ENCODE measurements around the gene CMIP.
A peak's percentile ranks its signal among the peaks of the same experiment; 100 is the strongest.
"Not testable (repeated sequence)": the region's sequence is repeated elsewhere in the genome, so short reads cannot be mapped to it uniquely, and the experiment has no call there.

CMIP gene

DNA sequence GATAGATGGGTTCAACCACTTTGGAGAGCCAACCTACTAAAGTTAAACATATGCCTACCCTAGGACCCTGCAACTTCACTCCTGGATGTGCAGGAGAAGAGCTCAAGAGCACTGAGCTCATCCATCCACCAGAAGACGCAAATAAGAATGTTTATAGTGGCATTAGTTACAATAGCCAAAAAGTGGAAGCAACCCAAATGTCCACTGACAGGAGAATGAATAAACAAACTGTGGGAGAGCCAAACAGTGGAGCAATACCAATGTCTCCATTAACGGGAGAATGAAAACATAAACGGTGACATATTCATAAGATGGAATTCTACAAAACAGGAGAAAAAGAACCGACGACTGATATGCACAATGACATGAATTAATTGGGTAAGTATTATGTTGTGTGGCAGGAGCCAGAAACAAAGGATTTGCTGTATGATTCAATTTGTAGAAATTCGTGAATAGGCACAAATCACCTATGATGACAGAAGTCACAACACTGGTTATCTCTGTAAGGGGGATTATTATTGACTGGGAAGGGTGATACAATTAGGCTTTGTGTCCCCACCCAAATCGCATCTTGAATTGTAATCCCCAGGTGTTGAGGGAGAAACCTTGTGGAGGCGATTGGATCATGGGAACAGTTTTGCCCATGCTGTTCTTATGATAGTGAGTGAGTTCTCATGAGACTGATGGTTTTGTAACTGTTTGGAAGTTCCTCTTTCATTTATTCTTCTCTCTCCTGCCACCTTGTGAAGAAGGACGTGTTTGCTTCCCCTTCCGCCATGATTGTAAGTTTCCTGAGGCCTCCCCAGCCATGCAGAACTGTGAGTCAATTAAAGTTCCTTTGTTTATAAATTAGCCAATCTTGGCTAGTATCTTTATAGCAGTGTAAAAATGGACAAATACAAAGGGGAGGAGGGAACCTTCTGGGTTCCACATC, 276.6 kb downstream of the CMIP start:
- no peak for DNase-seq (ENCODE audit: low read depth)

GRCh38 chr16:81723098-81723723, 278.6 kb downstream of the CMIP start:
- DNase-seq (ENCODE audit: low read depth), result no peak

GRCh38 chr16:81728435-81728834, 283.8 kb downstream of the CMIP start:
- DNase-seq (ENCODE audit: low read depth), result no peak

DNA sequence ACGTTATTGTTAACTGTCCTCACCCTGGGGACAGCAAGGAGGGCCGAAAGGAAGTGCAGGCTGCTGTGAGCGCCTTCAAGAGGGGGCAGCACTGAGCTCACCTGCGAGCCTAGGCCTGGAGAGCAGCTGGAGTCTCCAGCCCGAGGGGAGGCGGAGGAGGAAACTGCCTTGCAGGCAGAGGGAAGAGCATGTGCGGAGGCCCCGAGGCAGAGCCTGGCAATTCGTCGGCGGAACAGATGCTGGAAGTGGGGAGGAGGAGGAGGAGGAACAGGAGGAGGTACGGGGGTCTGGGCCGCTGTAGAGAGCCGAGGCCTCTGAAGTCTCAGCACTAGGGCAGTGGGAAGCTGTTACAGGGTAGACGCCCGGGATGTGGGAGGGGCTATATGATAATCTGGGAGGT, 284.8 kb downstream of the CMIP start:
- DNase-seq (ENCODE audit: low read depth), result no peak

- peak; percentile 46 for DNase-seq (ENCODE audit: low read depth)
Measured at GRCh38 chr16:81730090-81731051, 285.8 kb downstream of the CMIP start.

DNA sequence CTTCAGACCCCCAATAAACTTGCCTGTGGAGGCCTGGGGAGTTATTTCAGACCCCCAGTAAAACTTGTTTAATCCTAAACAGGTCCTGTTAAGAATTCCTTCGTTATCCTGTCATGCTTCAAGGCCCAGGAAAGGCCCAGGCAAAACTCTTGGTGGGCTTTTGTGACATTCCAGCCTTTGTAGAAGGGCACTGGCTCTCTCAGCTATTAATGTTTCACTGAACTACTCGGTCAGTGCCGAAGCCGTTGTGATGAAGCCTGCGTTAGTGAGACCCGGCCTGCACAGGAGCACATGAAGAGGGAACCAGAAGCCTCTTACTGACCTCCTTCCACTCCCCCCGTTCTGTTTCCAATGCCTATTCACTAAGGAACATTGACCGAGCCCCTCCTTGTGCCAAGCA, 287.0 kb downstream of the CMIP start:
- no peak for DNase-seq (ENCODE audit: low read depth)

DNA sequence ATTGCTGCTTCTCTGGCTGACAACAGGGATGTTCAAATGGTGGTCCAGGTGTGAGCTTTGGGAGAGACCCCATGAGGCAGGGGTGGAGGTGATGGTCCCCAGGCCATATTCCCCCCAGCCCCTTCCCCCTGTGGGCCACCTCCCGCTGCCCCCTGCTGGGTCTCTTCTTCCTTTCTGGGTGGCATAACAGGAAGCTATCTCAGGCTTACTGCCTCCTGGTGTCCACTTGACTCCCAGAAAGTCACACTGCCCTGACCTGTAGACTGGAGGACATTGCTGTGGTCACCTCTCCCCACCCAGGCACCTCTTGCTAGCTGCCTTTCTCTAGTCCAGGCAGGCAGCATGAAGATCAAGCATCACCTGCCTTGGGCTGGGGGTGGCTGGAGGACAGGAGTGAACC, 288.1 kb downstream of the CMIP start:
- DNase-seq (ENCODE audit: low read depth), result no peak

DNA sequence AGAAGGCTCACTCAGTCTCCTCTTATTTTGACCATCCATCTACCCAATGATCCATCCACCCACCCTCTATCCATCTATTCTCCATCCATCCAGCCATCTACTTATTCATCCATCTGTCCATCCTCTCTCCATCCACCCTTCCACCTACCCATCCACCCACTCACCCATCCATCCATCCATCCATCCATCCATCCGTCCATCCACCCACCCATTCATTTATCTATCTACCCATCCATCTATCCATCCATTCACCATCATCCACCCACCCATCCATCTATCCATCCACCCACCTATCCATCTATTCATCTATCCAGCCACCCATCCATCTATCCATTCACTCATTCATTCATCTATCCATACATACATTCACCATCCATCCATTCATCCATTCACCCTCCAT, 288.7 kb downstream of the CMIP start:
- no peak for DNase-seq (ENCODE audit: low read depth)

DNA sequence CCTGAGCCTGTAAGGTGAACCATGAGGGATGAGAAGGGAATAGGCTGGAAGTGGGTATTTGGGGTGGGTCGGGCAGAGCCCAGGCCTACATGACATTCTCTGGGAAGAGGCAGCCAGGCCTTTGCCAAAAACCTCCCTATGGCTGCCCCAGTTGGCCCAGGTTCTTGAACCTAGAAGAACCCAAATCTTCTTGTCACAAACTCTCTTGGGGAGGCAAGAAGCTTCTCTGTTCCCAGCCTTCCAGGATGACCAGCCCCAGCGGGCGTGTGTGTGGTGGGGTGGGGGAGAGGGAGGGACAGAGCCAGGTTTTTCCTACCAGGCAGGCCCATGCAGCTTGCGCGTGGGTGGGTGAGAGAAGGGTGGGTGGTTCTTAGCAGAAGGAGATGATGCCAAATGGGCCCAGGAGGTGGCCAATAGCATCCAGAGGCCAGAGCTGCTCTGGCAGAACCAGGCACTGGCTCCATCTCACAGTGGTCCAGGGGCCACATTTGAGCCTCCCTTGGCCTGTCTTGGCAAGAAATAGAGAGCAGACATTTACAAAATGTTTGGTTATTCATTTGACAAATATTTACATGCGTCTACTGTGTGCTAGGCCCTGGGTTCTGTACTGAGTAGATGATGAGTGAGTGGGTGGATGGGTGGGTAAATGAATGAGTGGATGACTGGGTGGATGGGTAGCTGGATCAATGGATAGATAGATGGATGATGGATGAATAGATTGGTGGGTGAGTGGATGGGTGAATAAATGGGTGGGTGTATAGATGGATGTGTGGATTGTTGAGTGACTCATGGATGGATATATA, 290.2 kb downstream of the CMIP start:
- no peak for DNase-seq (ENCODE audit: low read depth)

DNA sequence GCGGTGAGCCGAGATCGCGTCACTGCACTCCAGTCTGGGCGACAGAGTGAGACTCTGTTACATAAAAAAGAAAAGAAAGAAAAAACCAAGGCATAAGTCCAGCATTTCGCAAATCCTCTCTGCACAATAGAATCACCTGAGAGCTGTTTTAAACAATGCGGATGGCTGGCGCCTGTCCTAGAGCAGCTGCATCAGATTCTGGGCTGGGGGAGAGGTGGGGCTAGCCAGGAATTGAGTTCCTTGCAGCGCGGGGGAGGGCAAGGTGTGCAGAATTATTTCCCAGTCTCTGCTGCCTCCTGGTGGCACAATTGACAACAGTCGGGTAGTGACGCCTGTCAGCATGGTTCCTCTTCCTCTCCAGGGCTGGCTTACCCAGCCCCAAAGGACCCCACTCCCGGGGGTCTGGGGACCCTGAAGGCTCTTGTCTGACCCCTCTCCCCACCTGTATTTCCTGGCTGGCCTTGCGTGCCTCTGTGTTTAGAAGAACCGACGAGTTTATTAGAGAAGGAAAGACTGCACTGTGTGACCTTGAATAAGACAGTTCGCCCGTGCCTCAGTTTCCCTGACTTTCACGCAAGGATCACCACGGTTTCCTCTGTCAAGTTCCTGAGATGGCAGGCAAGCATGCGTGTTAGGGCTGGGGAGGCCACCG, 293.4 kb downstream of the CMIP start:
- DNase-seq (ENCODE audit: low read depth), result peak; percentile 68

GRCh38 chr16:81738783-81739496, 294.3 kb downstream of the CMIP start:
- no peak for DNase-seq (ENCODE audit: low read depth)

DNA sequence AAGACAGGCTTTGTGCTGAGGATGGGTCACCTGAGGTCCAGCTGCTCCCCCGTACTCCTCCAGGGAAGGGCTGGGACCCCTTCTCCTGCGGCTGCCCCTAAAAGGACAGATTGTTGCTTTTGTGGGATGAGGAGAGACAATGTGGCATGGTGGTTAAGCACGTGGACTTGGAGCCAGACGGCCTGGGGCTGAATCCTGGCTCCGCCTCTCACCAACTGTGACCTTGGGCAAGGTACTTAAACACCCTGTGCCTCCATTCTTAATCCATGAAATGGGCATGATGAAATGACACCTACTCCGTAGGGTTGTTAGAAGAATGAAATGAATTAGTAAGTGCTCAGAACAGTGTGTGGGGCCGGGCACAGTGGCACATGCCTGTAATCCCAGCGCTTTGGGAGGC, 294.9 kb downstream of the CMIP start:
- DNase-seq (ENCODE audit: low read depth), result no peak

GRCh38 chr16:81740169-81740568, 295.6 kb downstream of the CMIP start:
- no peak for DNase-seq (ENCODE audit: low read depth)

DNA sequence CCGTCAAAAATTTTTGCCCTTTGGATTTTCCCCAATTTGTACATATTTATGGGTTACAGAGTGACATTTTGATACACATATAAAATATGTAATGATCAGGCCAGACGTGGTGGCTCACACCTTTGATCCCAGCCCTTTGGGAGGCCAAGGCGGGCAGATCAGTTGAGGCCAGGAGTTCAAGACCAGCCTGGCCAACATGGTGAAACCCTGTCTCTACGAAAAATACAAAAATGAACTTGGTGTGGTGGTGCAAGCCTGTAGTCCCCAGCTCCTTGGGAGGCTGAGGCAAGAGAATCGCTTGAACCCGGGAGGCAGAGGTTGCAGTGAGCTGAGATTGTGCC, 296.8 kb downstream of the CMIP start:
- DNase-seq (ENCODE audit: low read depth), result not testable (repeated sequence)

DNA sequence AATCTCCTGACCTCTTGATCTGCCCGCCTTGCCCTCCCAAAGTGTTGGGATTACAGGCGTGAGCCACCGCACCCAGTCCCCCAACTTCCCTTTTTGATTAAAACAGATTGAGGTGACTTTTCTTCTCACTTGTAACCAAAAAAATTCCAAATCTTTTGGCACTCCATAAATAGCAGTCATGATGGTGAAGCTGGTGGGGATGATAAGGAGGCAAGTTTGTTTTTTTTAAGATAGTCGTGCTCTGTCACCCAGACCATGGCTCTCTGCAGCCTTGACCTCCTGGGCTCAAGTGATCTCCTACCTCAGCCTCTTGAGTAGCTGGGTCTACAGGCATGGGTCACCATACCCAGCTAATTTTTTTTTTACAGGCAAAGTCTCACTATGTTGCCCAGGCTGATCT, 299.8 kb downstream of the CMIP start:
- no peak for DNase-seq (ENCODE audit: low read depth)

DNA sequence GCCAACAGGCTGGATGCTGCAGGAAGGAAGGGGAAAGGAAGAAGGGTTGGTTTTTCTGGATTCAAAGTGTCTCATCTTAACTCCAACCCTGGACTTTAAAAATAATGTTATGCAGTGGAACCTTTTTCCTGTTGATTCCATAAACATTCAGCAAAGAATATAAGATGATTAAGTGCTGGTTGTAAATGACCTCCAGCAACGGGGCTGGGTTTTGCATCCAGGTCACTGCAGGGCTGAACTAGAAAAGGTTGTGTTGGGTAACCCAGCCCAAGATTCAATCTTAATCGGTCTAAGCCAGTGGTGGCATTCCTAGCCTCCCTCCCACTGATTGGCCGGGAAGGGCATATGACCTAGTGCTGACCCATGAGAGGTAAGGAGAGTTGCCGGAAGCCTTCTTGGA, 300.3 kb downstream of the CMIP start:
- no peak for DNase-seq (ENCODE audit: low read depth)

DNA sequence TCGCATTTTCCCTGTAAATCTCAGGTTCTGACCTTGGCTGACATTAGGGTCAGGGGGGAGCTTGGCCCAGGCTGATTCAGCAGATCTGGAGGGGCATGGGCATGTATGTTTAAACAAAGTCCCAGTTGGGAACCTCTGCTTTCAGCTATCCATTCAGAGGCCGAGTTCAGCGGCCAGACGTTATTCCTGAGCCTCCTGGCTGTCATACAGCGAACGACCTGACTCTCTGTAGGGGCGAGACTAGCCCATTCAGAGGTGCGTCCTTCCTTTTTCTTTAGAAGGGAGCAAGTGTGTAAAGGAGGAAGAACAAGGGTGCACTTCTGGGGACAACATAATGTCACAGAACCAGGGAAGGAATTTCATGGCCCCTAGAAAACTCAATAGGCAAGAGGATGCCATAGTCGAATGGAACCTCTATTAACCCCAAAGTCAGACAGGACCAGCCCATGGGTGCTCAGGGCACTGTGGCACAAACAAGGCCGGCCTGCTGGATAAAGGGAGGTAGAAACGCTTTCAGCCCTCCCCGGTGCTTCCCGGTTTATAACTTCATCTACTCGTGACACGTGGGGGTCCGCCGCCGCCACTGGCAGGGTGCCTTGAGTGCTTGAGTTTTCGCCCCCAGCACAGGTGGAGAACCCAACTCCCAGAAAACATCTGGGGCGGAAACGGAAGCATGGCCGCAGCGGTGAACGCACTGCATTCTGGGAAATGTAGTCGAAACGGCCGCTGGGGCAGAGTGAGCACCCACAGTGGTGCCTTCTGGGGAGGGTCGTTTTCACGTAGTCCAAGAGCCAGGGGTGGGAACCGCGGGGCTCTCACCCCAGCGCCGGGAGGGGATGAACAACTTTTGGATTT, 301.3 kb downstream of the CMIP start:
- DNase-seq (ENCODE audit: low read depth), result peak; percentile 56

DNA sequence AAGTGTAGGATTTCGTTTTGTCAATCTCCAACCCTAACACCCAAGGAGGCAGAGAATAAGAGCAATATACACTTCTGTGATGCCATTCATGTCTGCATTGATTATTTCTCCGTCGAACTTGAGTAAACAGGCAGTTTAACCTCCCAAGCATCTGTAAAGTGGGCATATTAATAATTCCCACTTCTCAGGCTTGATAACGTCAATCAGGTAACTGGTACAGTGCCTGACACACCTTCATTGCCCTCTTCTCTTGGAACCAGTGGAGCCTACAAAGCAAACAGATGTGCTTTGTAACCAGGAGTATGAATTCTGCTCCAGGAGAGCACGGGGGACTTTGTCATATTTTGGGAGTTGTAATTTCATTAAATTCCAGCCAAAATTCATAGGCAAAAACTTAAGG, 302.0 kb downstream of the CMIP start:
- DNase-seq (ENCODE audit: low read depth), result no peak

DNA sequence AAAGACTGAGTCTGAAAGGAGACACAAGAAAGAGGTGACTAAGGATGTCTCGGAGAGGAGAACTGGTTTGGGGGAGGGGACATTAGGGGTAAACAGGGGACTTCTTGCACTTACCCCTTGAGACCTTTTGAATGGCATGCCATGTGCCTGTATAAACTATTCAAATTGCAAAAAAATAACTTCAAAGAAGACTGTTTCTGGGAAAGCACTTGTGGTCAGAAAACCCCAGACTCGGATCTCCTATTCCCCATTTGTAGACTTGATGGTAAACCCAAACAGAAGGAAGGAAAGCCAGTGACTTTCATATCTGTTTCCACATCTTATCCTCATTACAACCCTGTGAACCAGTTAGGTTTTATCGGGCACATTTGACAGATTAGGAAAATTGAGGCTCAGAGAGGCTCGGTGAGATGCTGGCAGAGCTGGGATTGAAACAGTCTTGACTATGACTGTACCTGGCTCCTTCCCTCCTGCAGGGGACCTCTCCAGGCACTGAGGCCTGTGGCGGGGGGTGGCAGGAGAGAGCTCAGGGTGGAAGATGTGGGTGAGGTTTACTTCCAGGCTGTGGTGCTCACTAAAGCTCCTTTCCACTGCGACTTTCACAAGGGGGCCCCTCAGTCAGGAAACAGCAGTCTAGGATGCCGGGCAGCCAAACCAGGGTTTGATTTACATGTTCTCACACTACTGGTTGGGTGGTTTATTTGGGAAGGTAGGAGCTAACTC, 304.0 kb downstream of the CMIP start:
- no peak for DNase-seq (ENCODE audit: low read depth)

Measured in activated T-helper 1 cell treated with Interleukin-2 at 50 U/mL for 16 hours (primary cell).